Neural cell (in vitro differentiated cells): ENCODE data around the gene PTPRF.

Experiments used
- CTCF ChIP-seq: fragments of 450-650 bp; IDR thresholded peaks from 2 replicates; pipeline ENCODE4 v1.5.1; 2014; ENCODE audit warnings: antibody characterized with exemption, mild to moderate bottlenecking, moderate library complexity; ENCODE audit not compliant: poor library complexity, severe bottlenecking
- EP300 ChIP-seq: fragments of 450-650 bp; conservative IDR thresholded peaks from 2 replicates; pipeline ENCODE4 v1.6.1; 2014; ENCODE audit warnings: antibody characterized with exemption, mild to moderate bottlenecking, moderate library complexity; ENCODE audit not compliant: poor library complexity, severe bottlenecking
- EZH2 ChIP-seq: fragments of 200-600, 300-800 bp; shearing (Covaris generic), sonication (generic); IDR thresholded peaks from 2 replicates; pipeline ENCODE4 v1.6.1; 2014; ENCODE audit warnings: antibody characterized with exemption, low read length, borderline replicate concordance, mild to moderate bottlenecking; ENCODE audit not compliant: insufficient read depth, poor library complexity, severe bottlenecking
- POLR2AphosphoS5 ChIP-seq: IDR thresholded peaks from 2 replicates; pipeline ENCODE4 v1.6.1; 2012
- RAD21 ChIP-seq: fragments of 450-650 bp; conservative IDR thresholded peaks from 2 replicates; pipeline ENCODE4 v1.6.1; 2014; ENCODE audit warnings: antibody characterized with exemption, mild to moderate bottlenecking, moderate library complexity
- REST ChIP-seq: IDR thresholded peaks from 2 replicates; pipeline ENCODE4 v1.6.1; 2012; ENCODE audit warnings: borderline replicate concordance
- TAF1 ChIP-seq: IDR thresholded peaks from 2 replicates; pipeline ENCODE4 v1.6.1; 2012; ENCODE audit warnings: low read depth

GRCh38 chr1:43521078-43521477, 9.6 kb upstream of the PTPRF start:
- TF ChIP-seq CTCF: no peak
- TF ChIP-seq RAD21: no peak
- TF ChIP-seq REST: no peak
- no peak for TF ChIP-seq EP300
- TF ChIP-seq EZH2: no peak
- TF ChIP-seq TAF1: no peak
- no peak for TF ChIP-seq POLR2AphosphoS5
